GM19397 (cell line): ENCODE results near the gene CRYL1.
A peak's percentile ranks its signal among the peaks of the same experiment; 100 is the strongest.

Experiments
- ATAC-seq: cut with Tn5 transposase; IDR thresholded peaks from one replicate; pipeline ENCODE4 v1.9.1; 2021; ENCODE audit warnings: mild to moderate bottlenecking, moderate library complexity; ENCODE audit not compliant: unreplicated experiment

Gene CRYL1

DNA sequence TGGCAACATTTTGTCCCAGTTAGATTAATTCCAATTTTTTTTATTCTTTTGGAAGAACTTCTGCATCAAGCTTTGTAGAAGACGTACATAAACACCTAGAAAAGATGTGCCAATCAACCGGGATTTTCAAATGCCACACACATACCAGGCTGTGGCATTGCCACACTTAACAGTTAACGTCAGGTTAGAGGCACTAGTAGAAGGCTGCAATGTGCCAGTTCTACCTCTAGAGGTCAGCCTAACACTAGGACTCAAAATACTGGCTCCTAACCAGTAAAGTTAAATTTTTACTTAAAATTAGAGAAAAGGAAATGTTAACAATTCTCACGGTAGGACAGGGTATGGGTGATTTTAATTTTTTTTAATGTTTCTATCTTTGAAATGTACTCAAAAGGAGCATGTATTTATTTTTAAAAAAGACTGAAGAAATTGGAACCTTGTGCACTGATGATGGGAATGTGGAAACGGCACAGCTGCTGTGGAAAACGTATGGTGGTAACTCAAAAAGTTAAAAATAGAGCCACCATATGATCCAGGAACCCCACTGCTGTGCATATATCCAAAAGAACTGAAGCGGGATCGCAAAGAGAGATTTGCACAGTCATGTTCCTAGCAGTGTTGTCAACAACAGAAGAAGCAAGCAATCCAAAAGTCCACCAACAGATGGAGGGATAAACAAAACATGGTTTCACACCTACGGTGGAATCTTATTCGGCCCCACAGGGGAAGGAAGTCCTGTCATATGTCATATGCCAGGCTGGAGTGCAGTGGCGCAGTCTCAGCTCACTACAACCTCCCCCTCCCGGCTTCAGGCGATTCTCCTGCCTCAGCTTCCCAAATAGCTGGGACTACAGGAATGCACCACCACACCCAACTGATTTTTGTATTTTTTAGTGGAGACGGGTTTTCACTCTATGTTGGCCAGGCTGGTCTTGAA is 30.3 kb downstream of the CRYL1 start:
- ATAC-seq, result peak; percentile 48

DNA sequence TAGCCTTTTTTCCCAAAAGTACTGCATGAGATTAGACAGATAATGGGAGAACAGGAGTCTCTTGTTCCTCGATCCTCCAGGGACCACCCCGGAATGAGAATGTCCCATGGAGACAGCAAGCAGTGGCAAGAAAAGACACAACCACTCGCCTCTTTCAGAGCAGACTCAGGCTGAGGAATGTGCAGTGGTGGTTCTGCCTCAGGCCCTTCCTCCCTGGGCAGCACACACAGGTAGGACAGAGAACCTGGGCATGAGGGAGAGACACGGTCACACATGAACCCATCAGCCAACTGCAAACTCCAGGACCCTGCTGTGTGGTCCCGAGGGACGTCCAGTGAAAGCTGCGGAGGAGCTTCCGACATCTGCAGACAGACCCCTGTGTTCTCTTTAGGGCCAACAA is 31.0 kb downstream of the CRYL1 start:
- no peak for ATAC-seq

DNA sequence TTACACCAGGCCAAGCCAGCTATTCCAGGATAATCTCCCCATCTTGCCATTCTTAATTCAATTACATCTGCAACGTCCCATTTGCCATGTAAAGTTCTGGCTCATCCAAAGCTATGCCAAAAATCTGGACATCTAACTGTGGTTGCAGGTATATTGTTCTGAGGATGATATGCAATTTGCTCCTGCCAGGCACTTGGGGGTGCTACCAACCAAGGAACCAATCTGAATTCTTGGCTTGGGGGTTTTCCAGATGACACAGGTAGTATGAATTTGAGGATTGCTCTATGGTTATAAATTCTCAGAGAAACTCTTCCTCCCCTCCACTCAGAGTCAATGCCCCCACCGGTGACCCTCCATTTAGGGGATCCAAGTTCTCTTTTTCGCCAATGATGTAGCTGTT is 33.0 kb downstream of the CRYL1 start:
- no peak for ATAC-seq

DNA sequence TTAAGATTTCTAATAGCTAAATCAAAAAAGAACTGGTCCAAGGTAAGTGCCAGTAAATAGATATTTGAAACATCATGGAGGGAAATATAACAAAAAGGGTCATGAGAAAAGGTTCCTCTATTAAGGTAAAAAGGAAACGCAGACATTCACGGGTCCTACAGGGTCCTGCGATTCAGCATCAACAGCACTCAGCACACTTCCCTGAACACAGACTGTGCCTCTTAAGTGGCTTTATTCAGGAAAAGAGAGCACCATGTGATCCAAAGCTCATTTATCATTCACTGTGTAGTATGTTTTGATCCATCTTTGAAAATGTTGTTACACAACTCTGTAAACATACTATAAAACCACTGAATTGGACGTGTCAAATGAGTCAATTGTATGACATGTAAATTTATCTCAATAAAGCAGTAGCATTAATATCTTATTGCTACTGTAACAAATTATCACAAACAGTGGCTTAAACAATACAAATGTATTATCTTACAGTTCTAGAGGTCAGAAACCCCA is 33.7 kb downstream of the CRYL1 start:
- no peak for ATAC-seq

DNA sequence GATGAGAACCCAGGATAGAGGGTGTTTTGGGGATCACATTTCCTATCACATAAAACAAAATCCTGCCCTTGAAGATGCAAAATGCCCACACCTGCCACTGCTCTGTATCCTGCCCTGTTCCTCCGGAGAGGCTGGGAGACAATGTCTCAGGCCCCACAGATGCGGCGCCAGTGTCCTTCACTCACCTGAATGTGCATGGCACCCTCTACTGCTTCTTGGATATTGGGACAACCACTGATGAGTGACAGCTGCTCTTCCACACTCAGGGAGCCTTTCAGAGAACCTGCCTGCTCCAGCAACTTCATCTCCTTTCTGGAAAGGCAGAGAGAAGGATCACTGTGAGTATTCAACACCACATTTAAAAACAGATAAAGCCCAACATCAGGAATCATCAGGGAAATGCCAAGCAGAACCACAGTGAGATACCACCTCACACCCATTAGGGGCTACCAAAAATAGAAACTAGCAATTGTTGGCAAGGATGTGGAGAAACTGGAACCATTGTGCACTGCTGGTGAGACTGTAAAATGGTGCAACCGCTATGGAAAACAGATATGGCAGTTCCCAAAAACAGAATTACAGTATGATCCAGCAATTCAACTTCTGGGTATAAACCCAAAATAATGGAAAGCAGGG is 36.4 kb downstream of the CRYL1 start:
- no peak for ATAC-seq

DNA sequence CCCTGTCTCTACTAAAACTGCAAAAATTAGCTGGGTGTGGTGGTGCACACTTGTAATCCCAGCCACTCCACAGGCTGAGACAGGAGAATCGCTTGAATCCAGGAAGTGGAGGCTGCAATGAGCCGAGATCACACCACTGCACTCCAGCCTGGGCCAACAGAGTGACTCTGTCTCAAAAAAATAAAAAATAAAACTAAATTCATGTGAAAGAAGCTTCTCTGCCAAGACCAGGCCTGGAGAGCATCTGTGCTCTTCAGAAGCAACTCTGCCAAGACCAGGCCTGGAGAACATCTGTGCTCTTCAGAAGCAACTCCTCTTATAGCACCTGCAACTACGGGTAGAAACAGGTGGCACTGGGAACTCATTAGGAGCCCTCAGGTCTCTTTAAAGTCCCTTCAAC is 37.7 kb downstream of the CRYL1 start:
- no peak for ATAC-seq

DNA sequence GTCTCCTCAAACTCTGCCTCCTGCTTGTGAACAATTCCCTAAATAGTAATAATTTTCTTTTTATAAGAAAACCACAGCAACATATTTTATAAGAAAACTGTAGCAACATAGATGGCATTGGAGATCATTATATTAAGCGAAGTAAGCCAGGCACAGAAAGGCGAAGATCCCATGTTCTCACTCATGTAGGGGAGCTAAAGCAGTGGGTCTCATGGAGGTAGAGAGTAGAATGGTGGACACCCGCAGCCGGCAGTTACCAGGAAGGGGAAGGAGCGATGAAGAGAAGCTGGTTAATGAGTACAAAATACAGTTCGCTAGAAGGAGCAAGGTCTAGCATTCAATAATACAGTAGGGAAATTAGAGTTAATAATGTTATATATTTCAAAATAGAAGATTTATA is 42.9 kb downstream of the CRYL1 start:
- no peak for ATAC-seq

DNA sequence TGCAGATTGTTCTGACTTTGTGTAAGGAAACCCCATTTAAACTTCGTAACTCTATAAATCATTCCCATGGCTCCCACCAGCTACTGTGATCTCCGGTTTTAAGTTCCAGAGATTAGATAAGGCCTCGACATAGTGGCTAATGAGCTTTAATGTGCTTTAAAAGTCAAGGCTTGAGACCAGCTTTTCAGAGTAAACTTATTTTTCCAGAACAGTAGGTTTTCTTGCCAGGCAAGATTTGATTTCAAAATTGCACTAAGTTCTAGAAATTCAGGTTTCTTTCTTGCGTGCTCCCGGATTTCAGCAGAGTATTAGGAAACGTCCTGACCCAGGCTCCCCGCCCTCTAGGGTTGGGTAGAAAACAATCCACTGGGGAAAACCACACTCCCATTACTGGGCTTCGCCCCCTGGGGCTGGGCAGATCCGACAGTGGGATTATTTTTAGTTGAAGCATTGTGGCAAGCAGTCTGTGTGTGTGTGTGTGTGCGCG is 43.3 kb downstream of the CRYL1 start:
- ATAC-seq, result no peak

DNA sequence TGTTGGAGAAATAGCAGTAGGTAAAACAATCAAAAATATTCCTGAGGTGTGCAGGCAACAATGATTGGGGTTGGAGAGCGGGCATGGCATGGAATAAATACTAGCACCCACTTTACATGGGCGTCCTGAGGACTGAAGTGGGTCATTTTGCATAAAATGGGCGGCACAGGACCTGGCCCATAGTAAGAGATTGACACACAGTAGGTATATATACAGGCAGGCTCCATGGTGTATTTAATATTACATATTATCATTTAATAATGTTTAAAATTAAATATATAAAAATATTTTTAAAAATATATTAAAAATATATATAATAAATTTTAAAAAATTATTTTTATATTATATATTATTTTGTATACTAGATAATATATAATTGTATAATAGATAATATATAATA is 48.3 kb downstream of the CRYL1 start:
- ATAC-seq, result no peak

DNA sequence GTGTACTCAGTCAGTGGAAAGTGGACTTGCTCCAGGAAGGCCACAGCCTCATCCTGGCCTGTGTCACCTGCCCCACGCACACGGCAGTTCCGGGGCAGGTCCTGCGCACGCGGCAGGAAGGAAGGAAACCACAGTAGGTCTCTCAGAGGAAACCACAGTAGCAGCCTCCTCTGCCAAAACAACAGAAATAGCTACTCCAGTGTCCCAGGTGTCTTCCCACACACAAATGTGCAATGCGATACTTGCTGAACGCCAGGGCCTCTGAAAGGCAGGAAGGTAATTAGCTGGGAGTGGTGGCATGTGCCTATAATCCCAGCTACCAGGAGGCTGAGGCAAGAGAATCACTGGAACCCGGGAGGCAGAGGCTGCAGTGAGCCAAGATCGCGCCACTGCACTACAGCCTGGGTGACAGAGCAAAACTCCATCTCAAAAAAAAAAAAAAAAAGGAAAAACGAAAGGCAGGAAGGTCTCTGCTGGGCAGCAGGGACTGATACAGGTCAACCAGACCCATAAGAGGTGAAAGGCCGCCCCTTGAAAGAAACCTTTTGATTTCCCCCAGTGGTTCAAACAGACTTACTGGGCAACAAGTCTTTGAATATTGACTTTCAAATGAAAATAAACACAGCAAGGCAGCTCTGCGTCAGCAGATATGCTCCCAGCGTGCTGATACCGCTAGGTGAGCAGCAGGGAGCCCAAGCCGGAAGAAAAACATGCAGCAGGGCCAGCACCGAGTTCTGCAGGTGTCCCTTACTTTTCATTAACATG is 49.5 kb downstream of the CRYL1 start:
- peak; percentile 91 for ATAC-seq

DNA sequence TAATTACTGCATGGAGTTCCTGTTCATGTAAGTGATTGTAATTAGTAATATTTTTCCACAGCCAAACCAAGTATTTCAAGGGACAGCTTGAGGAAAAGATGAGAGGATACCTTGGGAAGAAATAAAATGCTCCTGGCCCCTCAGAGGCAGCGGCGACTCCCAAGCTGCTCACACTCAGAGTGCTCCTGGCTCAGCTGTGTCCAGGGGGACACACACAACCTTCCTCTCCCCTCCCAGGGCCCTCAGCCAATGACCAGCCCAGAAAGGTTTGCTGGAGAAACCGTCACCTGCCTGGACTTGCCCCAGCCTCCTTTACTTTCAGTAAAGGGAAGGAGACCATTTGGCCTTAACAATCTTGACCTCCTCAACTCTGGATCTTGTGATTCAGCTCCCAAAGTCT is 51.1 kb downstream of the CRYL1 start:
- no peak for ATAC-seq

DNA sequence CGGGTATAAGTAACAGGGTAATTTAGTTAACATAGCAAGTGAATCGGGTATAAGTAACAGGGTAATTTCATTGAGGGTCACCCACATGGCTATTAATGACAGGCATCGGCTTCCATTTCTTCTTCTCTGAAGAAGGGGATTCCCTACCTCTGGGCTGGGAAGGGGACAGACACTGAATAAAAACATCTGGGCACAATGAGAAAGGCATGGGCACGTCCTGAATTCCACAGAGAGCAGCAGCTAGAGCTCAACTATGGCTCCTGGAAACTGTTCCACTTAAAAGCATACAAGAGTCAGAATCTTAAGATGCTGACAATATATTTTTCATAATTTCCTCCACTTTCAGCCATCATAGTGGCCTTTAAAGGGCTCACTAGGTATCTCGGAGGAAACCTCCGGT is 51.8 kb downstream of the CRYL1 start:
- no peak for ATAC-seq

DNA sequence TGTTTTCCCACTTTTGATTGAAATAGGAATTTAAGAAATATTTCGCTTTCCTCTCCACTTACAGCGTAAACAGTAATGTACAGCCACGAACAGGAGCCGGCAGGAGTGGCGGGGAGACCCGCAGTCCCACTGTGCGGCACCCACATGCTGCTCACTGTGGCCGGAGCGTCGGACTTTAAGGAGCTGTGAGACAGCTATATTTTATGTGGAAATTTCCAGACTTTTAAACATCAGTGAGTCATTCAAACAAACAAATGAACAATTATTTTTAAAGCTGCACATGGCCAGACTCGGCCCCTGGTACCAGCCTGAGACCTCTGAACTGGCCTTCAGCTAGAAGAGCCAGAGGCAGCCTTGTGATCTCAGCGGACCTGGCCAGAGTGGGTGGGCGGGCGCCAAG is 52.5 kb downstream of the CRYL1 start:
- ATAC-seq, result no peak

DNA sequence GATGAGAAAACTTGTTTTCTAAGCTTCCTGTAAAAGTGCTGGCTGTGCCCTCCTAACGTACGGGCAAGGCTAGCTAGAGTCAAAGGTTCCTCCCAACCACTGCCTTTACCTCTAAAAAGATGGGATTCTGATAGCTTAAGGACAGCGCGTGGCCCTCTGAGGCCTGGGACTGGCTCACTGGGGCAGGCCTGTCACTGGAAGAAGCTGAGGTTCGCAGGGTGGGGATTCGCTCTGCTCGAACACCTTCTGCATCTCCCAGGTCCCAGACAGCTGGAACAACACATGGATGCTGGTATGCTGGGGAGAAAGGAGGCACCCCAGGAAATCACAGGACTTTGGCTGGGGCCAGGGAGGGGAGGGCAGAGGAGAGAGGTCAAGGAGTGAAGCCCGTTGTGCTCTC is 53.1 kb downstream of the CRYL1 start:
- ATAC-seq, result no peak

DNA sequence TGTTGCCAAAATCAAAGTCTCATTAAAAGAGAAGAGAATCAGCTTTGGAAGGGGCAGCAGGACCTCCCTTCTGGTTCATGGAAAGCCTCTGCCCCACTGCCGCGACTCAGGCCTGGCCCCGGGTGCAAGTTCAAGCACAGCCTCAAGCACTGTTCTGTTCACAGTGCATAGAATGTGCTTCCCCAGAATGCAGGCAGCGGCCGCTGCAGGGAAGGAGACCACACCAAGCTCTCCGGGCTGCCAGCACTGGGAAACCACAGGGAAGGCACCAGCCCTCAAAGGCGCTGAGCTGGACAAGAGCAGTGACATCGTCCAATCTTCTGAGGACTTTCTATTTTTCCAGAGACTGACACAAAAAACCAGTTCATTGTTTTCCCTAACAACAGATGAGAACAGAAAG is 55.5 kb downstream of the CRYL1 start:
- ATAC-seq, result no peak

DNA sequence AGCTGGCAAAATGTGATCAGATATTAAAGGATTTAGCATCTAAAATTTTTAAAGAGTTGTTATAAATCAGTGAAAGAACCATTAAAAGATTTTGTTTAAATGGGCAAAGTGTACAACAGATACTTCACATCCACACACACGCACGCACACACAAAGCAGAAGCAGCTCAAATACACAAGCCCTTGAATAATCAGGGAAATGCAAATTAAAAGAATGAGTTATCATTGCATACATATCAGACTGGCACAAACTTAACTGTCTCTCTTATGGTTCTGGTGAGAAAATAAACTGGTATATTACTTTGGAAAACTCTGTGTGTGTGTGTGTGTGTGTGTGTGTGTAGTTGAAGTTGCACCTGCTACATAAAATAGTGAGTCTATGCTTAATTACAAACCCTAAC is 59.3 kb downstream of the CRYL1 start:
- ATAC-seq, result no peak

DNA sequence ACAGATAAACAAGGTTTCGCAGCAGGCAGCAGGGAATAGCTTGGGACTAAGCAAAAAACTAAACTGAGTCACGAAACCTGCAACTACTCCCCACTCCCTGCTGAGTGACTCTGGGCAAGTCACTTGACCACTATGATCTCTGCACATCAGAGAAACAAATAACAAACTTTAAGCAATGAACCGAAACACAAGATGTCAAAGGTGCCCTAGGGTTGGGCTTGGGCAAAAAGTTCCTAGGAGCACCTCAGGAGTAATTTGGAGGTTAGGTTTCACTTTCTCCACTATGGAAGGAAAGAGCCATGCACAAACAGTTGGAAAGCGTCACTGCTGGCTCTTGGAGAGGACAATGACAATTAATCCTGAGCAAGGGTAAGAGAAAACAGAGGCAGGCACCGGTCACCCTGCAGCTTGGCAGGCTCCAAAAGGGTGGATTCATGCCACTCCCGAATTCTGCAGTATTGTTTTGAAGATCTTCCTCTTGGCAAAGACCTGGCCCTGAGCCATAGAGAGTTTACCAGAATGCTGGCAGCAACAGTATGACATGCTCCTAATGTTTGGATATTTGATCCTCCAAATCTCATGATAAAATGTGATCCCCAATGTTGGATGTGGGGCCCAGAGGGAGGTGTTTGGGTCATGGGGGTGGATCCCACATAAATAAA is 60.3 kb downstream of the CRYL1 start:
- ATAC-seq, result no peak

DNA sequence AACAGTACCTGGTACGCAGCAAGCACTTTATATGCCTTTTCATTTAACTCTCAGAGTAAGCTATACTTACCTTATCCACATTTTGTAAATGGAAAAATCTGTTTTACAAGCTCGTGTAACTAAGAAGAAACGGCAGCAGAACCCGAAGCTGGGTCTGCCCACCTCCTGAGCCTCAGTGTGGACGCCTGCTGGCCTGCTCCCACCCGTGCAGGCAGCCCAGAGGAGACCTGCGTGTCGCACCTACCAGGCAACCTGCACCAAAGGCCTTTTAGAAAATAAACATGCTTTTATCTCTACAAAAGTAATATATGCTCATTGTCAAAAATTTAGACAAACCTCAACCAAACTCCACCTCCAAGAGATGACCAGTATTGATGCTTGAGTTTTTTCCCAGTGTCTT is 62.7 kb downstream of the CRYL1 start:
- no peak for ATAC-seq

DNA sequence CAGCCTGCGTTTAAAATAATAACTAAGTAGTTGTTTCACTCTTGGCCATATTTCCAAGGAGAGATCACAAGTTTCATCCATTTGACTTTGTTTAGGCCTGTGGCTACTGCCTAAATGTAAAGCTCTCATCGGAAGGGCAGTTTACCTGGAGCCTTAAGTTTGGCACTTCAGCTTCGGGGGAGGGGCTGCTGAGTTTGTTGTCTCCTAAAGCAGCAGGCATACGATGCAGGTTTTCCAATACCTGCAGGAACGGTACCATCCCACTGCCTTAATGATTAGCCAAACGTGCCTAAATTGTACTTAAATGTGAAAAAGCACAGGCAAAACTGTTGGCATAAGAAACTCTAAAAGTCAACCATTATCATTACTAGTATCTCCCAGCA is 63.1 kb downstream of the CRYL1 start:
- ATAC-seq, result no peak

DNA sequence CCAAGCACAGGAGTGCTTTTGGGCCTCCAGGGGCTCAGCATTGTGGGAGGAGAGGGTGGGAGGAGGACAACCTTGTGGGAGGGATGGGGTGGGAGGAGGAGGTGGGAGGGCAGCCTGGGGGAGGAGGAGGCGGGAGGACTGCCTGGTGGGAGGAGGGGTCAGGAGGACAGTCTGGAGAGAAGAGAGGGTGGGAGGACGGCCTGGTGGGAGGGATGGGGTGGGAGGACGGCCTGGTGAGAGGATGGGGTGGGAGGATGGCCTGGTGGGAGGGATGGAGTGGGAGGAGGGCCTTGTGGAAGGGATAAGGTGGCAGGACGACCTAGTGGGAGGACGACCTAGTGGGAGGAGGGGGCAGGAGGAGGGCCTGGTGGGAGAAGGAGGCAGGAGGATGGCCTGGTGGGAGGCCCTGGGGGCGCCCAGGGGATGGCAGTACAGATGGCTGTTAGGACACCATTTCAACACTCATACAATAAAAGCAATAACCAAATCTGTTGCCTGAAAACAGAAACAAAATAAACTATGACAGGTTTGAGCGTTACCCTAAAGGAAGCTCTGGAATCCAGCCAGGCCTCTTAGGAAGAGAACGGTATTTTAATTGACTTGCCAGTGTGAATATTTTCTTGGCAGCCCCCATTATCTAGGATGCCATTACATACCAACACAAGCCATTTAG is 63.7 kb downstream of the CRYL1 start:
- no peak for ATAC-seq
